ENCODE measurements around the gene KMT2E.

GRCh38 chr7:105006367-105007136 lies 7.5 kb upstream of the KMT2E start:
- TF ChIP-seq, protein P1, sequence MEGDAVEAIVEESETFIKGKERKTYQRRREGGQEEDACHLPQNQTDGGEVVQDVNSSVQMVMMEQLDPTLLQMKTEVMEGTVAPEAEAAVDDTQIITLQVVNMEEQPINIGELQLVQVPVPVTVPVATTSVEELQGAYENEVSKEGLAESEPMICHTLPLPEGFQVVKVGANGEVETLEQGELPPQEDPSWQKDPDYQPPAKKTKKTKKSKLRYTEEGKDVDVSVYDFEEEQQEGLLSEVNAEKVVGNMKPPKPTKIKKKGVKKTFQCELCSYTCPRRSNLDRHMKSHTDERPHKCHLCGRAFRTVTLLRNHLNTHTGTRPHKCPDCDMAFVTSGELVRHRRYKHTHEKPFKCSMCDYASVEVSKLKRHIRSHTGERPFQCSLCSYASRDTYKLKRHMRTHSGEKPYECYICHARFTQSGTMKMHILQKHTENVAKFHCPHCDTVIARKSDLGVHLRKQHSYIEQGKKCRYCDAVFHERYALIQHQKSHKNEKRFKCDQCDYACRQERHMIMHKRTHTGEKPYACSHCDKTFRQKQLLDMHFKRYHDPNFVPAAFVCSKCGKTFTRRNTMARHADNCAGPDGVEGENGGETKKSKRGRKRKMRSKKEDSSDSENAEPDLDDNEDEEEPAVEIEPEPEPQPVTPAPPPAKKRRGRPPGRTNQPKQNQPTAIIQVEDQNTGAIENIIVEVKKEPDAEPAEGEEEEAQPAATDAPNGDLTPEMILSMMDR (conservative IDR thresholded peaks at IDR 0.05), result no peak
- TF ChIP-seq EZH2 (IDR thresholded peaks at IDR 0.05; ENCODE audit: low read depth), result no peak

Measured in PC-9 (cell line).